Stimulated activated naive CD8-positive, alpha-beta T cell treated with anti-CD3 and anti-CD28 coated beads, Interleukin-15, Interleukin-2, amounts not matched to agents 100 ng/mL and 50 ng/mL, for 24 hours (primary cell): ENCODE data around the gene NDC1.
"Not testable (repeated sequence)": the region's sequence is repeated elsewhere in the genome, so short reads cannot be mapped to it uniquely, and the experiment has no call there.

Experiments used
- H3K27ac Mint-ChIP-seq: one replicate; pipeline ENCODE4 v1.8.0; 2021; ENCODE audit warnings: mild to moderate bottlenecking, mixed read lengths
- H3K27me3 Mint-ChIP-seq: one replicate; pipeline ENCODE4 v1.8.0; 2021; ENCODE audit warnings: mixed read lengths
- H3K36me3 Mint-ChIP-seq: one replicate; pipeline ENCODE4 v1.8.0; 2021; ENCODE audit warnings: low read depth, mixed read lengths
- H3K4me1 Mint-ChIP-seq: one replicate; pipeline ENCODE4 v1.8.0; 2021; ENCODE audit warnings: low read depth, mixed read lengths
- H3K4me3 Mint-ChIP-seq: one replicate; pipeline ENCODE4 v1.8.0; 2021; ENCODE audit warnings: mild to moderate bottlenecking, mixed read lengths
- H3K9me3 Mint-ChIP-seq: one replicate; pipeline ENCODE4 v1.8.0; 2021; ENCODE audit warnings: mixed read lengths

The NDC1 gene

GRCh38 chr1:53837924-53838653, at the start of gene NDC1:
Gene NDC1 (minus strand): TSS chr1:53838296. CDS start chr1:53838261, 35 bp downstream.
- Mint-ChIP-seq H3K27me3 (no peaks in the 10 kb centered on the region), H3K36me3 (peaks cover 27% of the 10 kb centered on the region), H3K9me3 (no peaks in the 10 kb centered on the region), H3K4me1 (peaks cover 38% of the 10 kb centered on the region), H3K4me3 (peak within 1 kb of the TSS; percentile 100), H3K27ac (peak within 1 kb of the TSS; percentile 100)

- H3K4me3 Mint-ChIP-seq, H3K27ac Mint-ChIP-seq, H3K27me3 Mint-ChIP-seq, H3K9me3 Mint-ChIP-seq: not testable (repeated sequence)
- peaks cover 35% of the 10 kb centered on the region for H3K36me3 Mint-ChIP-seq
- peaks cover 12% of the 10 kb centered on the region for H3K4me1 Mint-ChIP-seq
Measured at GRCh38 chr1:53883600-53883999, 45.5 kb upstream of the NDC1 start.

- H3K36me3 Mint-ChIP-seq, result peaks cover 40% of the 10 kb centered on the region
- H3K4me1 Mint-ChIP-seq, H3K27ac Mint-ChIP-seq, H3K9me3 Mint-ChIP-seq, H3K27me3 Mint-ChIP-seq, H3K4me3 Mint-ChIP-seq: not testable (repeated sequence)
Measured at GRCh38 chr1:53881853-53882252, 43.8 kb upstream of the NDC1 start.

GRCh38 chr1:53878492-53879105, 40.5 kb upstream of the NDC1 start:
- Mint-ChIP-seq H3K9me3 (no peaks in the 10 kb centered on the region), H3K4me3 (no peak overlapping the region), H3K36me3 (peaks cover 40% of the 10 kb centered on the region), H3K4me1 (no peaks in the 10 kb centered on the region), H3K27ac (no peak overlapping the region), H3K27me3 (no peaks in the 10 kb centered on the region)

- peaks cover 37% of the 10 kb centered on the region for H3K36me3 Mint-ChIP-seq
- not testable (repeated sequence) for H3K4me3 Mint-ChIP-seq, H3K4me1 Mint-ChIP-seq, H3K27ac Mint-ChIP-seq, H3K9me3 Mint-ChIP-seq, H3K27me3 Mint-ChIP-seq
Measured at GRCh38 chr1:53875150-53875549, 37.1 kb upstream of the NDC1 start.

GRCh38 chr1:53871773-53872484, 33.8 kb upstream of the NDC1 start:
- no peaks in the 10 kb centered on the region for H3K27me3 Mint-ChIP-seq
- no peak overlapping the region for H3K4me3 Mint-ChIP-seq
- H3K4me1 Mint-ChIP-seq, result no peaks in the 10 kb centered on the region
- no peaks in the 10 kb centered on the region for H3K9me3 Mint-ChIP-seq
- peaks cover 47% of the 10 kb centered on the region for H3K36me3 Mint-ChIP-seq
- no peak overlapping the region for H3K27ac Mint-ChIP-seq

- no peaks in the 10 kb centered on the region for H3K4me1 Mint-ChIP-seq
- no peaks in the 10 kb centered on the region for H3K27me3 Mint-ChIP-seq
- H3K36me3 Mint-ChIP-seq, result peaks cover 52% of the 10 kb centered on the region
- H3K4me3 Mint-ChIP-seq, result no peak overlapping the region
- no peaks in the 10 kb centered on the region for H3K9me3 Mint-ChIP-seq
- no peak overlapping the region for H3K27ac Mint-ChIP-seq
Measured at GRCh38 chr1:53871221-53871620, 33.1 kb upstream of the NDC1 start.

GRCh38 chr1:53869454-53870117, 31.5 kb upstream of the NDC1 start:
- Mint-ChIP-seq H3K36me3 (peaks cover 44% of the 10 kb centered on the region), H3K4me1 (no peaks in the 10 kb centered on the region), H3K4me3 (no peak overlapping the region), H3K27ac (no peak overlapping the region), H3K9me3 (no peaks in the 10 kb centered on the region), H3K27me3 (no peaks in the 10 kb centered on the region)

GRCh38 chr1:53868565-53868964, 30.5 kb upstream of the NDC1 start:
- Mint-ChIP-seq H3K36me3 (peaks cover 44% of the 10 kb centered on the region), H3K27me3 (no peaks in the 10 kb centered on the region), H3K9me3 (no peaks in the 10 kb centered on the region), H3K27ac (no peak overlapping the region), H3K4me1 (no peaks in the 10 kb centered on the region), H3K4me3 (no peak overlapping the region)

- H3K27ac Mint-ChIP-seq, result no peak overlapping the region
Measured at GRCh38 chr1:53862507-53862906, 24.4 kb upstream of the NDC1 start.

GRCh38 chr1:53860967-53861411, 22.9 kb upstream of the NDC1 start:
- no peak overlapping the region for H3K4me3 Mint-ChIP-seq
- H3K36me3 Mint-ChIP-seq, result peaks cover 17% of the 10 kb centered on the region
- no peaks in the 10 kb centered on the region for H3K9me3 Mint-ChIP-seq
- no peak overlapping the region for H3K27ac Mint-ChIP-seq
- no peaks in the 10 kb centered on the region for H3K27me3 Mint-ChIP-seq
- peaks cover 13% of the 10 kb centered on the region for H3K4me1 Mint-ChIP-seq

More at GRCh38 chr1:53862507-53862906, 24.4 kb upstream of the NDC1 start:
- peaks cover 13% of the 10 kb centered on the region for H3K4me1 Mint-ChIP-seq
- no peak overlapping the region for H3K4me3 Mint-ChIP-seq
- H3K9me3 Mint-ChIP-seq, result no peaks in the 10 kb centered on the region
- no peaks in the 10 kb centered on the region for H3K27me3 Mint-ChIP-seq
- peaks cover 18% of the 10 kb centered on the region for H3K36me3 Mint-ChIP-seq

GRCh38 chr1:53851571-53852285, 13.6 kb upstream of the NDC1 start:
- Mint-ChIP-seq H3K27me3 (no peaks in the 10 kb centered on the region), H3K4me3 (no peak overlapping the region), H3K9me3 (no peaks in the 10 kb centered on the region), H3K27ac (no peak overlapping the region), H3K36me3 (peaks cover 39% of the 10 kb centered on the region), H3K4me1 (no peaks in the 10 kb centered on the region)

- H3K4me1 Mint-ChIP-seq, result no peaks in the 10 kb centered on the region
- no peaks in the 10 kb centered on the region for H3K27me3 Mint-ChIP-seq
- peaks cover 37% of the 10 kb centered on the region for H3K36me3 Mint-ChIP-seq
- no peaks in the 10 kb centered on the region for H3K9me3 Mint-ChIP-seq
- no peak overlapping the region for H3K27ac Mint-ChIP-seq
- H3K4me3 Mint-ChIP-seq, result no peak overlapping the region
Measured at GRCh38 chr1:53850082-53850673, 12.1 kb upstream of the NDC1 start.

- Mint-ChIP-seq H3K27ac (no peak overlapping the region), H3K27me3 (no peaks in the 10 kb centered on the region), H3K4me3 (no peak overlapping the region), H3K36me3 (peaks cover 24% of the 10 kb centered on the region), H3K9me3 (no peaks in the 10 kb centered on the region), H3K4me1 (no peaks in the 10 kb centered on the region)
Measured at GRCh38 chr1:53847980-53848379, 9.9 kb upstream of the NDC1 start.
